SK-N-SH (cell line): ENCODE results near the gene PPP1R14C. TPM values are rescaled to one million over a fixed set of nuclear protein-coding genes. Genes with fewer than 3 reads are reported as not detected.

Experiments
- CTCF ChIA-PET: fragments of 300-600, 350-600 bp; formaldehyde crosslinking; extraction: SDS; loops from one replicate; lab custom pipeline; 2021; lab: Yijun Ruan, JAX
- POLR2A ChIA-PET: fragments of 350-600 bp; sonication (Branson Sonifier 250); formaldehyde crosslinking; extraction: SDS; loops from one replicate; lab custom pipeline; 2020; ENCODE audit warnings: antibody characterized with exemption, inconsistent platforms; lab: Yijun Ruan, JAX
- DNase-seq: peaks from one replicate; pipeline ENCODE4 v3.0.0; 2012
- H2AFZ ChIP-seq: fragments of 200-600 bp; sonication (generic); 2 replicates; pipeline ENCODE4 v1.8.1; 2016; ENCODE audit warnings: antibody characterized with exemption, mild to moderate bottlenecking, low read depth
- H3F3A ChIP-seq: fragments of 200-600 bp; sonication (generic); replicated peaks from 2 replicates; pipeline ENCODE3; 2016; ENCODE audit warnings: antibody characterized with exemption, mild to moderate bottlenecking; ENCODE audit not compliant: insufficient read depth
- H3K27ac ChIP-seq, 2 experiments: fragments of 200-500 bp in 1 of 2; fragments of 200-600 bp in 1 of 2; sonication (Bioruptor generic) in 1 of 2; sonication (generic), shearing (Covaris generic) in 1 of 2; 2 replicates each; pipeline versions ENCODE4 v1.5.1 to v1.6.1; 2014 to 2016; ENCODE audit warnings: low read depth in 2 of 2, inconsistent platforms in 1 of 2, low read length in 1 of 2, mild to moderate bottlenecking in 1 of 2, mixed read lengths in 1 of 2
- H3K27me3 ChIP-seq: fragments of 200-600 bp; sonication (generic), shearing (Covaris generic); 2 replicates; pipeline ENCODE4 v1.6.1; 2016; ENCODE audit warnings: mixed run types; ENCODE audit not compliant: insufficient read depth
- H3K36me3 ChIP-seq, 2 experiments: fragments of 200-500 bp in 1 of 2; fragments of 200-600 bp in 1 of 2; sonication (Bioruptor generic) in 1 of 2; sonication (generic) in 1 of 2; replicated peaks in 1 of 2; 2 replicates each; pipeline versions ENCODE3 to v1.5.1; 2014 to 2016; ENCODE audit warnings: low read length in 1 of 2, mild to moderate bottlenecking in 1 of 2; ENCODE audit not compliant: insufficient read depth in 2 of 2, control insufficient read depth in 1 of 2
- H3K4me1 ChIP-seq, 2 experiments: fragments of 200-500 bp in 1 of 2; fragments of 200-600 bp in 1 of 2; sonication (Bioruptor generic) in 1 of 2; sonication (generic), shearing (Covaris generic) in 1 of 2; 2 replicates each; pipeline versions ENCODE4 v1.5.1 to v1.6.1; 2014 to 2016; ENCODE audit warnings: low read depth in 1 of 2, low read length in 1 of 2, mixed run types in 1 of 2; ENCODE audit not compliant: insufficient read depth in 2 of 2, control insufficient read depth in 1 of 2
- H3K4me2 ChIP-seq: fragments of 200-600 bp; sonication (generic), shearing (Covaris generic); 2 replicates; pipeline ENCODE4 v1.6.1; 2017; ENCODE audit warnings: mixed run types
- H3K4me3 ChIP-seq, 2 experiments: fragments of 200-500 bp in 1 of 2; fragments of 200-600 bp in 1 of 2; sonication (Bioruptor generic) in 1 of 2; sonication (generic), shearing (Covaris generic) in 1 of 2; 2 replicates each; pipeline versions ENCODE4 v1.5.1 to v1.8.1; 2014 to 2016; ENCODE audit warnings: low read depth in 2 of 2, inconsistent platforms in 1 of 2, low read length in 1 of 2, mild to moderate bottlenecking in 1 of 2, mixed read lengths in 1 of 2, moderate library complexity in 1 of 2
- H3K79me2 ChIP-seq: fragments of 200-600 bp; sonication (generic); 2 replicates; pipeline ENCODE4 v1.8.1; 2017; ENCODE audit warnings: mild to moderate bottlenecking; ENCODE audit not compliant: insufficient read depth
- H3K9ac ChIP-seq: fragments of 200-600 bp; sonication (generic); 2 replicates; pipeline ENCODE4 v1.6.1; 2017; ENCODE audit warnings: mixed run types
- H3K9me2 ChIP-seq: fragments of 200-600 bp; sonication (generic); 2 replicates; pipeline ENCODE4 v1.6.1; 2017; ENCODE audit warnings: mixed run types
- H3K9me3 ChIP-seq: fragments of 200-600 bp; sonication (generic); 2 replicates; pipeline ENCODE4 v1.6.1; 2017; ENCODE audit warnings: mixed run types, mild to moderate bottlenecking, moderate library complexity
- H4K20me1 ChIP-seq: fragments of 200-600 bp; sonication (generic); 2 replicates; pipeline ENCODE4 v1.6.1; 2017; ENCODE audit warnings: mild to moderate bottlenecking, mixed run types; ENCODE audit not compliant: insufficient read depth
- CHD2 ChIP-seq: fragments of 150-350 bp; IDR thresholded peaks from 2 replicates; pipeline ENCODE4 v1.6.1; 2018; ENCODE audit warnings: low read length; ENCODE audit not compliant: partially characterized antibody
- EP300 ChIP-seq, 2 experiments: IDR thresholded peaks; 2 replicates each; pipeline versions ENCODE4 v1.4.0 to v1.6.1; 2012; ENCODE audit warnings: borderline replicate concordance in 1 of 2, low read depth in 1 of 2, low read length in 1 of 2
- PBX3 ChIP-seq: IDR thresholded peaks from 2 replicates; pipeline ENCODE4; 2012
- REST ChIP-seq: IDR thresholded peaks from 2 replicates; pipeline ENCODE4 v1.6.1; 2012; ENCODE audit warnings: mild to moderate bottlenecking, low read depth, low read length, moderate library complexity
- RXRA ChIP-seq: IDR thresholded peaks from 2 replicates; pipeline ENCODE4 v1.4.0; 2012; ENCODE audit warnings: low read depth, mild to moderate bottlenecking, borderline replicate concordance
- SIN3A ChIP-seq: IDR thresholded peaks from 2 replicates; pipeline ENCODE4 v1.6.1; 2012; ENCODE audit warnings: low read depth, mild to moderate bottlenecking, low read length, moderate library complexity, borderline replicate concordance
- SMC3 ChIP-seq: IDR thresholded peaks from 2 replicates; pipeline ENCODE4 v1.6.1; 2012; ENCODE audit warnings: low read depth, low read length, improper control_type of control experiment
- TCF12 ChIP-seq: IDR thresholded peaks from 2 replicates; pipeline ENCODE4 v1.4.0; 2012
- TEAD4 ChIP-seq: IDR thresholded peaks from 2 replicates; pipeline ENCODE4 v1.4.0; 2012; ENCODE audit warnings: mild to moderate bottlenecking, borderline replicate concordance; ENCODE audit not compliant: insufficient read depth
- ZBTB33 ChIP-seq: IDR thresholded peaks from 2 replicates; pipeline ENCODE4 v1.4.0; 2012; ENCODE audit warnings: low read depth, borderline replicate concordance
- WGBS: methylation state at CpG from one replicate; pipeline ENCODE4 v1.1.6; 2017; ENCODE audit warnings: low lambda C conversion rate; 5-methylcytosine and 5-hydroxymethylcytosine counted together
- polyA plus RNA-seq, 3 experiments: library from polyadenylated mRNA; depleted of rRNA; stranded (reverse); fragments of >200 nt; gene quantifications; 2 replicates each; pipeline ENCODE4 v1.2.3, GENCODE V29; 2012

The PPP1R14C gene
- polyA plus RNA-seq, 1 of the 3 experiments (the other 2 are of a cell fraction) = not detected

- Histone ChIP-seq H3K79me2 (no peaks in the 10 kb centered on the region), H3K27me3 (peaks cover 7% of the 10 kb centered on the region; the same call in 1 of the 2 replicates), H3K9me3 (no peaks in the 10 kb centered on the region), H3K27ac (no peak overlapping the region), H3K36me3 (no peaks in the 10 kb centered on the region), H3K4me1 (no peaks in the 10 kb centered on the region), H3K9ac (no peak overlapping the region), H4K20me1 (no peaks in the 10 kb centered on the region), H3K4me3 (no peak overlapping the region), H3K4me2 (no peak overlapping the region), H3K9me2 (no peaks in the 10 kb centered on the region), H3F3A (no peaks in the 10 kb centered on the region), H2AFZ (no peak overlapping the region)
- DNase-seq = no peak
- POLR2A ChIA-PET = no interaction called here
- TF ChIP-seq PBX3 = no peak
- no peak for TF ChIP-seq REST
- no peak for TF ChIP-seq ZBTB33
- TF ChIP-seq RXRA = no peak
- TF ChIP-seq SIN3A = no peak
- no peak for TF ChIP-seq SMC3
- no peak for TF ChIP-seq CHD2
- no peak for TF ChIP-seq EP300 (IDR thresholded peaks at IDR 0.05; ENCODE audit: borderline replicate concordance in 1 of 2, low read depth in 1 of 2, low read length in 1 of 2)
- TF ChIP-seq TCF12 = no peak
- no peak for TF ChIP-seq TEAD4
- CTCF ChIA-PET = interaction anchor here (0.7 kb wide), 1 partner anchor 8 kb away, joined by 3 read pairs; no protein-coding TSS in a partner anchor
- WGBS = 7% methylated on average over 5 of the region's 5 CpGs
These were observed 87.3 kb downstream of the PPP1R14C start for GRCh38 chr6:150230164-150230561.
